ENCODE measurements around the gene RNU6-1. TPM values are rescaled to one million over a fixed set of nuclear protein-coding genes. Genes with fewer than 3 reads are reported as not detected.

The RNU6-1 gene
- not detected in 2 replicates for total RNA-seq

GRCh38 chr15:67839929-67840748 lies at the start of gene RNU6-1:
Gene RNU6-1 (minus strand): TSS chr15:67840045.
- intact Hi-C loops (cut with micrococcal nuclease): loop anchor here (1.0 to 10.0 kb wide), 11 partner anchors 214 to 1325 kb away; partner anchors contain the start of genes AAGAB, C15orf61, CALML4 and CLN6

GRCh38 chr15:67887776-67888175 lies 47.9 kb upstream of the RNU6-1 start:
- intact Hi-C loops (cut with micrococcal nuclease): no loop called here

- intact Hi-C loops (cut with micrococcal nuclease): no loop called here
Measured at GRCh38 chr15:67885861-67886260, 46.0 kb upstream of the RNU6-1 start.

GRCh38 chr15:67885175-67885523 lies 45.3 kb upstream of the RNU6-1 start:
- intact Hi-C loops (cut with micrococcal nuclease): no loop called here

- intact Hi-C loops (cut with micrococcal nuclease): no loop called here
Measured at GRCh38 chr15:67884514-67885174, 44.8 kb upstream of the RNU6-1 start.

- intact Hi-C loops (cut with micrococcal nuclease): no loop called here
Measured at GRCh38 chr15:67884009-67884408, 44.2 kb upstream of the RNU6-1 start.

GRCh38 chr15:67883234-67883773 lies 43.5 kb upstream of the RNU6-1 start:
- intact Hi-C loops (cut with micrococcal nuclease): no loop called here

GRCh38 chr15:67882487-67883233 lies 42.8 kb upstream of the RNU6-1 start:
- intact Hi-C loops (cut with micrococcal nuclease): no loop called here

GRCh38 chr15:67880651-67881182 lies 40.9 kb upstream of the RNU6-1 start:
- intact Hi-C loops (cut with micrococcal nuclease): no loop called here

GRCh38 chr15:67879440-67880129 lies 39.7 kb upstream of the RNU6-1 start:
- intact Hi-C loops (cut with micrococcal nuclease): no loop called here

- intact Hi-C loops (cut with micrococcal nuclease): no loop called here
Measured at GRCh38 chr15:67878712-67879206, 38.9 kb upstream of the RNU6-1 start.

GRCh38 chr15:67873777-67874176 lies 33.9 kb upstream of the RNU6-1 start:
- intact Hi-C loops (cut with micrococcal nuclease): no loop called here

- intact Hi-C loops (cut with micrococcal nuclease): no loop called here
Measured at GRCh38 chr15:67870868-67871408, 31.1 kb upstream of the RNU6-1 start.

GRCh38 chr15:67869701-67870100 lies 29.9 kb upstream of the RNU6-1 start:
- intact Hi-C loops (cut with micrococcal nuclease): no loop called here

- intact Hi-C loops (cut with micrococcal nuclease): no loop called here
Measured at GRCh38 chr15:67865766-67866165, 25.9 kb upstream of the RNU6-1 start.

- intact Hi-C loops (cut with micrococcal nuclease): no loop called here
Measured at GRCh38 chr15:67865331-67865730, 25.5 kb upstream of the RNU6-1 start.

- intact Hi-C loops (cut with micrococcal nuclease): loop anchor here (1.0 to 5.0 kb wide), 6 partner anchors 104 to 390 kb away; partner anchors contain the start of gene PIAS1
Measured at GRCh38 chr15:67863442-67863987, 23.7 kb upstream of the RNU6-1 start.

- intact Hi-C loops (cut with micrococcal nuclease): loop anchor here (1.0 to 5.0 kb wide), 6 partner anchors 104 to 390 kb away; partner anchors contain the start of gene PIAS1
Measured at GRCh38 chr15:67862750-67863441, 23.1 kb upstream of the RNU6-1 start.

- intact Hi-C loops (cut with micrococcal nuclease): loop anchor here (2.0 to 5.0 kb wide), 2 partner anchors 105 to 369 kb away; no protein-coding TSS in a partner anchor
Measured at GRCh38 chr15:67861983-67862382, 22.1 kb upstream of the RNU6-1 start.

Measured in T-helper 1 cell treated with Interleukin-12 subunit alpha and Interleukin-12 subunit beta and Interleukin-4 antibody, amounts not matched to agents 30 ng/mL and 1 ng/mL, for 36 hours (primary cell).